SK-N-DZ (cell line): ENCODE results near the gene ATXN7L1.
"Not testable (repeated sequence)": the region's sequence is repeated elsewhere in the genome, so short reads cannot be mapped to it uniquely, and the experiment has no call there.

Experiments used
- DNase-seq: peaks from one replicate; pipeline ENCODE4 v3.0.0-alpha.2; 2015; ENCODE audit warnings: low spot score

ATXN7L1 gene

DNA sequence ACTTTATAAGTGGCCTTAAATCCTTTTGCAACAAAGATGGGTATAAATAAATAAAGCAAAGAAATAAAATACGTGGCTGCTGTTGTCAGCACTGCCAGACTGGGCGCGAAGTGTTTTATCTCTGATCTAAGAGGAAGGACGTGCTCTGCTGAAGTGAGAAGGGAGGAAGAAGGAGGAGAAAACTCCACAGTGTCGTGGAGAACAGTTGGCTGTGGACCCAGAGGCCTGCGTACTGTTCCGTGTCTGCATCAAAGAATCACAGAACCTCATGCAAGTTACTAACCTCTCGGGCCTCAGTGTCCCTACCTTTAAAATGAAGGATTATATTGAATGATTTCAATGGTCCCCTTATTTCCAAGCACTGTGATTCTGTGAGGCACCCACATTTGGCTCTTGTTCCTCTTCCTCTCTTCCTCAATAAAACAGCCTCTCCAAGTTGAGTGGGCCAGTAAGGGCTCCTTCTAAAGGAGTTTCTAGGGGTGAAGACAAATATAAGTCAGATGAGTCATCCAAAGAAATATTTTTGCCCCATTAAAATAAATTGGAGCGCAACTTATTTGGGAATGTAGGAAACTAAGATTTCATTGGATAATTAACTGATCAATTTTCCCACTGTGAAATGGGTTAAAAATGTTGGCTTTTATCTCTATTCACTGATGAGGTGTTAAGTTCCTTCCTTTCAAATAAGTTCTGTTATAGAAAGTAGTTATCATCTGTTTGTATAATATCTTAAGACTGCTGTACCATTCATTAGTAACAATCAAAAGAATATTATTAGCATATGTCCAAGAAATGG is 168.2 kb downstream of the ATXN7L1 start:
- no peak for DNase-seq

DNA sequence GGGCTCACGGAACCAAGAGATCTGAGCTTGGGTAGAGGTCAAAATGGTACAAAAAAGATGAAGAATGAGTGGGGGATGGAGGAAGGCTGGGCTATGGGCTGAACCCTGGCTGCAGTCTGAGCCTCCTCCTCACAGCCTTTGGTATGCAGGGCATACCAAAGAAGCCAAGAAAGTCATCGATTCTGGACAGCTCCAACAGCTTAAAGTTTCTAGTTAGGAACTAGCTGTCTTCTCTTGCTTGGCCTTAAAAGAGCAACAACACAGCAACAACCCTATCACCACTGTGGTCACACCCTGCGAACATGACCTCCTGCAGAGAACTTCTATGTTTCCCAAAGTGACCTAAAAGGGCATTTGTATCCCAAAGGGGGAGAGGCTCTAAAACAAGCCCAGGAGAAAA is 169.0 kb downstream of the ATXN7L1 start:
- no peak for DNase-seq

DNA sequence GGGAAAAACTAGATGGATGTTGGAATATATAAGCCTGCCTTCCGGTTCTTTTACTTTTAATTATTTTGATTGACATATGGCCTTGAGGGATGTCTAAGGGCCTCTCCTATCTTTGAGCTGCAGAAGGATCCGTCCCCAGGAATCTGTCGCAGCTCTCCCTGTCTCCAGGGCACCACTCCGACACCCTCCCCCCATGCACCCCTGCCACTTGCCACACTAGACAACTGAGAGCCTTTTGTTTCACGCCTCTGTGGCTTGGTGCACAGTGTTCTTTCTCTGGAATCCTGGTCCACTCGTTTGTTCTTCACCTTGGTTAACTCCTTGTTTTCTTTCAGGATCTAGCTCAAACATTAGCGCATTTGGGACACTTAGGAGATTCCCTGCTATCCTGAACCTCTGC is 171.0 kb downstream of the ATXN7L1 start:
- DNase-seq = no peak

DNA sequence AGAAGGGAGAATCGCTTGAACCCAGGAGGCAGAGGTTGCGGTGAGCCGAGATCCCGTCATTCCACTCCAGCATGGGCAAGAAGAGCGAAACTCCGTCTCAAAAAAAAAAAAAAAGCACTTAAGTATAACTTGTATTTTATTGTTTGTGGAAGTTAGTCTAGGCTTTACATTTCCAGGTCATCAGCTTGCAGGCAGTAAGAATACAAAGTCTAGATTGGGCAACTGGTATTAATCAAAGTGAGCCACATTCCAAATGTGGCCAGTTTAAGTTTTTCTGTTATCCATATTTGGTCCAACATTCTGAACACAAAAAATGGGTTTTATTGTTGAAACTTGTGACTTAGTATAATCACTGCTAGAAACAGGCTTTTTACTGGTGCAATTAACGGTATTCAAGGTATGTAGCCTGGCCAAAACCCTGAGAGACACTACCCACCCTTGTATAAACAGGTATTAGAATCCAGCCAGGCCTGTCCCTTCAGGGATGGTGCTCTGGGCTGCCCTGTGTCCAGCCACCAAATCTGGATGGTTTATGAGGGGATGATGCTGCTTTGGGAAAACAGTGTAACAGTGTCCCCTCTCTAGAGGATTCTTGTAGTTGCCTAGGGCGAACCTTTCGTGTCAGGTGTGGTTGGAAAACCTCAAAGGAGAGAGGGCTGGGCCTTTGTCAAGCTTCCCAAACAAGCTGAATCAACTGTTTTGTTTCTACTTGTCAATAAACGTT is 173.0 kb downstream of the ATXN7L1 start:
- DNase-seq = no peak

DNA sequence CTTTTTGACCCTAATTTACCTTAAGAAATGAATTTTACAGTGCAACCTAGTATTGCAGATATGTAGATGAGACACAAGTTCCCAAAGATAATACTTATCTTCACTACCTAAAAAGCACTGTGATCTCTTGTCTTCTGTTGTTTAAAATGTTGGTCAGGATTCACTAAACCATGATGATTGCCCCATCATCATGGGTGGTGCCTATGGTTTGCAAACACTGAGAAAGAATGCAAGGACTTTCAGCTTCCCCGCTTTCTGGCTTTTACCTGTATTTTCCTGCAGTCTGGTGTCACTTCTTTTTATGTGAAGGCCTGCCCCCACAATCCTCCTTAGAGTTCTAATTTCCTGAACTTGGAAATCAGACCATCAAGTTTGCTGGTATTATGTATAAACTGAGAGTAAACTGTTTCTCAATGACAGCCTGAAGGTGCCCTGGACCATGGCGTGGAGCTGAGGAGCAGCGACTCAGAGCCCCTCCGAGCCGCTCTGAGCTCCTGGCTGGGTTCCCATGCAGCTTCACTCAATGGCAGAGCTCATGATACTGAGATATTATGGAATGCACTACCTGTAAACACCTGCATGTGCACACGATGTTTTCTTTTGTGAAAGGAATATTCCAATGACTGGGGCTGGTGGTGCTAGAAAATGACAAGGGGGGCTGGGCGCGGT is 176.7 kb downstream of the ATXN7L1 start:
- no peak for DNase-seq

DNA sequence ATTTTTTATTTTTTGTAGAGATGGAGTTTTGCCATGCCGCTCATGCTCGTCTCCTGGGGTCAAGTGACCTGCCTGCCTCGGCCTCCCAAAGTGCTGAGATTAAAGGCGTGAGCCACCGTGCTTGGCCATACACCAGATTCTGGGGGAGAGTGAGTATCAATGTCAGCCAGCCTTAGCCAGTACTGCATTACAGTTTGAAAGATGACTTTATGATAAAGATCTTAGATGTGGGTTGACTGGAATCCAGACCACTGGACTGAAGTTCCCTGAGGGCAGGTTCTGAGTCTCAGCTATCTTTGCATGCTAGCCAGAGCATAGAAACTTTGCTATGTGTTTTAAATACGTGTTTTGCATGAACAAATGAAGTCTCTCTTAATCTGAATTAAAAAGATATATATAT is 177.9 kb downstream of the ATXN7L1 start:
- no peak for DNase-seq

DNA sequence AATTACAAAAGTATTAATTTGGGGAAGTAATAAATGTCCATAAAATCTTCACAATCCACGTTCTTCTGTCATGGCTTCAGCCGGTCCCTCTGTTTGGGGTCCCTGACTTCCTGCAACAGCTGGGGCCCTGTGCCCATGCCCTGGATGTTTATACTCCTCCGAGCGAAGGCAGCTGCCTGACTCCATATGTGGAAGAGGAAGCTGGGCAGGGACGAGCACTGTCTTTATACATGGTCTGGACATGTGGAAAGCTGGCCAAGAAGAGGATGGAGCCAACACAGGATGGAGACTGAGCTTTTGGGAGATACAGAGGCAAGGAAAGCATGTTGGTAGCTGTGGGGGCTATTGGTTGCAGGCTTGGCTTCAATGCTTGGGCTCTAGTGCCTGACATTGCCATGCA is 178.6 kb downstream of the ATXN7L1 start:
- DNase-seq = no peak

DNA sequence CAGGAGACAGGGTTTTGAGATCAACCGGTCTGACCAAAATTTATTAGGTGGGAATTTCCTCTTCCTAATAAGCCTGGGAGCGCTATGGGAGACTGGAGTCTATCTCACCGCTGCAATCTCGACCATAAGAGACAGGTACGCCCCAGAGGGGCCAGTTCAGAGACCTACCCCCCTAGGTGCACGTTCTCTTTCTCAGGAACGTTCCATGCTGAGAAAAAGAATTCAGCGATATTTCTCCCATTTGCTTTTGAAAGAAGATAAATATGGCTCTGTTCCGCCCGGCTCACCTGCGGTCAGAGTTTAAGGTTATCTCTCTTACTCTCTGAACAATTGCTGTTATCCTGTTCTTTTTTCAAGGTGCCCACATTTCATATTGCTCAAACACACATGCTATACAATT is 179.2 kb downstream of the ATXN7L1 start:
- DNase-seq = not testable (repeated sequence)

DNA sequence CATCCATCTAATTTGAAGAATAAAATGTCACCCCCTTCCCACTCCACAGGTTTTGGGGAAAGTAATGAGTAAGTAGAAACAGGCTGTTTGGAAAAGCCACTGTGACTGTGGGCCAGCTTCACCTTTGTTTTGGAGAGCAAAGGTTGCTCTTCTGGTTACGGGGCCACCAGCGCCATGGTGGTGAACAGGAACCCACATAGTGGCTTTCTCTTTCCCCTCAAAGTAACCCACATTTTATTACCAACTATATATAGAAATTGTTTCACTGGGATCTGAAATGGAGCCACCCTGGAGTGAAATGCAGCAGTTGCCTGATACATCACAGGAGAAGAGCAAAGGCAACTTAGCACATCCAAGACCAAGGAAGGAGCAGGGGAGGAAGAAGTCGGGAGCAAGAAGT is 182.8 kb downstream of the ATXN7L1 start:
- DNase-seq = no peak

DNA sequence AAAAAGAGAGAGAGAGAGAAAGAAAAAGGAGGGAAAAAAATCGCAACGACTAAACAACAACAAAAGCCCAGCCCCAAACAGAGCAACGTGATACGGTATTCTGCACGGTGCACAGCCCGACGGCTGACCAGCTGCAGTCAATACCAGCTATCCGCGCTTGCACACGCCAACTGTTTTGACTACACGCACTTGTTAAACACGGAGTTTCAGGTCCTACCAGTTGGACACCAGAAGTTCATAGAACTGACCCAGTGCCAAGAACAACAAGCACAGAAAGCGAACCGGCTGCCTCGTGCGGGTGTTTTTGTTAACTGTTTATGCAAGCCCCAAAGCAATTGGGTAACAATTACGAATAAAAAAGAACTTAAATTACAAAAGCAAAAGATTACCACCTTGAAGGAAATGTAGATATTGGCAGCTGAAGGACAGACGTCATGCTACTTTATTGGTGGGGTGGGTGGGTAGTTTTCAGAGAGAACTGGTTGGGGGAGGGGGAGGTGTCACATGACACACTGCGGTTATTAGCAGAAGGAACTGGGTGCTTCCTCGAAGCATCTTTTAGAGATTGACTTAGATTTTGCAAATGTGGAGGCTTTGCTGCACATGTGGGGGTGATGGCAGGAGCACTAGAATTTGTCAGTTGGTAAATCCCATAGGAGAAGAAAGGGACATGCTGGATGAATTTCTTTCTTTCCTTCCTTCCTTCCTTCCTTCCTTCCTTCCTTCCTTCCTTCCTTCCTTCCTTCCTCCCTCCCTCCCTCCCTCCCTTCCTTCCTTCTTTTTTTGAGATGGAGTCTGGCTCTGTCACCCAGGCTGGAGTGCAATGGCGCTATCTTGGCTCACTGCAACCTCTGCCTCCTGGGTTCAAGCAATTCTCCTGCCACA is 184.5 kb downstream of the ATXN7L1 start:
- DNase-seq = no peak

DNA sequence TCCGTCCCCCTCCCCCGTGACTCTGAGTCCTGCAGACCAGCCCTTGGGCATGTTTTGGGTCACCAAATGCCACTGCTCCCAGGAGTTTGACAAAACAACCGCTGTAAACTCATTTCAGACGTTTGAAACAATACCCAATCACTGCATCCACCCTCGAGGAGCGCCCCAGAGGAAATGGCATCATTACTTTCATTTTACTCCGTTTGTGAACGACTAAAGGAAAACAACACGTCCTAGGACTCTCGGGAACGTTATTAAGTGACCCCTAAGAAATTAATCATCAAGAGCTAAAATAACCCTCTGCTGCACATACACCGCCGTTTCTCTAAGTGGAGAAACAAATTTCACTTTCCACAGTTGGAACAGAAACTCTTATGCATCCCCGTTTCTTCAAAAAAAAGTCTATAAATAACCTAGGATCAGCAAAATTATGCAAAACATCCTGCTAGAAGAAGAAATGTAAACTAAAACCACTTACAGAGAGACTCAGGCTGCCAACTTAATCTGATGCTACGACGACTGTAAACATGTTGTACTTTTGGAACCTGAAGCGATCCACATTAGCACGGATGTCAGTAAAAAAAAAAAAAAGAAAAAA is 185.2 kb downstream of the ATXN7L1 start:
- no peak for DNase-seq

DNA sequence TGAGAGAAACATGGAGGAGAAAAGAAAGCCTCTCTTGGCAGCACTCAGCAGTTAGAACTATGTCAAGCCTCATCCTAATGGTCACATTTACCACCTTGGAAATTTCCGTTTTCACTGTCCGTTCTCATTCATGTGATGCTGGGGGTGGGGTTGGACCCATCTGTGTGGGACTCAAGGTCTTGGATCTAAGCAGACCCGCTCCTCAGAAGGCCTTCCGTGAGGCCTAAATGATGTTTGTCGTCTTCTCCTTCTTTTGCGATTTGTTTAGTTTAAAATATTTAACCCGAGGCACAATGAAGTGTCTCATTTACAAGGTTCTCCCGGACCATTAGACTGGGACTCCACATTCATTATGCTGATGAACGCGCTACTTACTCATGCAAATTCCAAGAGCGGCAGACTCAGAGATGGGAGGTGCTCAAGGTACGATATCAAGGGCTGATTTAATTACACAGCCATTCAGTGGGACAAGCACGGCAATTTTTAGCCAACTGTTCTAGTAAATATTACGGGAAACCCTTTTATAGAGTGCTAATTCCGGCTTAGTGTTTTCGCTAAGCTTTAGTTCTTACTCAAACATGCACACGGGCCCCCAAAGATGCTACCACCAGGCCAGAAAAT is 186.0 kb downstream of the ATXN7L1 start:
- no peak for DNase-seq

DNA sequence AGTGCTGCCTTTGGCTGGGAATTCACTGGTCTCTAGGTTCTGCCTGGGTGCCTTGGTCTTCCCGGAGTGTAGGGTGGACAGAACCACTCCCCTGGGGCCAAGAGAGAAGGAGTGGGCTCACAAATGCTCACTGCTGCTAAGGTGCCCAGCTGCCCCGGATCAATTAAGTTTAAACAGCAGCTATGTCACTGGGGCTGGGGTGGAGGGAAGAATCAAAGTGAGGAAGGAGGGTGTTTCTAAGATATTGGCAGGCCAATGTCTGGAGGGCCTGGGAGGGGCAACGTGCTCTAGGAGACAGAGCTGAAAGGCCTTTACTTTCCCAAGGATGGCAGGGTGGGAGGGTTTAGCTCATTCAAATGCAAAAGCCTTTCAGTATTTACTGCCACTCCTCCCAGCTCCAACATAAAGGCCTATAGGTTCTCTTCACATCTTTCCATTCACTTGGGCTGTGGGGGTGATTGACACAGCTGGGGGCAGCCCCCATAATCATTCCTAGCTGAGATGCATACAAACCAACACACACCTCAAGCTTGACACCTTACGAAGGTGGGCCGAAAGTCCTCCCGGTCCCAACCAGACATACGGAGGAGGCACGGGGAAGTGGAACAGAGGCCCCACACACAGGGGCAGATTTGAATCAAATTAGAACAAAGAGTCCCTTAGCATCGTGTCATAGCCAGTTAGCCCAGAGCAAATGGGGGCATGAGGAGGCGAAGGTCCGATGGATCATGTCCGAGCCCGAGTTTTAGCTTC is 187.2 kb downstream of the ATXN7L1 start:
- no peak for DNase-seq

DNA sequence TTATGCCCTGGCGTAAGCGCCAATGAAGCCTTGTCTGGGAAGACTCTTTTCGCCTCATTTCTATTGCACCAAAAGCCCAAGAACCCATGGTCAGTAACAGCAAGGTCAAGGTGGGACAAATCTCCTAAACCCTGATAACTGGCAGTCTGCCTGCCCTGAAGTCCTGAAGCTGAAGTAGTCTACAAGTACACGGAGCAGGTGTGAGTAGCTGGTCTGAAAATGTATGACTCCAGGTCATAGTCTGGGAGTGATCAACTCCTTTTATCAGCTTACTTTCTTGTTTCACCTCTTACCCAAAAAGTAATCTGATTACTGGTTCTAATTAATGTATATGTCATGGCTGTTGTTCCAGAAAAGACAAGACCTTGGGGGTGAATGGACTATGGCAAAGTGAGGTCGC is 187.8 kb downstream of the ATXN7L1 start:
- DNase-seq = peak; percentile 82

DNA sequence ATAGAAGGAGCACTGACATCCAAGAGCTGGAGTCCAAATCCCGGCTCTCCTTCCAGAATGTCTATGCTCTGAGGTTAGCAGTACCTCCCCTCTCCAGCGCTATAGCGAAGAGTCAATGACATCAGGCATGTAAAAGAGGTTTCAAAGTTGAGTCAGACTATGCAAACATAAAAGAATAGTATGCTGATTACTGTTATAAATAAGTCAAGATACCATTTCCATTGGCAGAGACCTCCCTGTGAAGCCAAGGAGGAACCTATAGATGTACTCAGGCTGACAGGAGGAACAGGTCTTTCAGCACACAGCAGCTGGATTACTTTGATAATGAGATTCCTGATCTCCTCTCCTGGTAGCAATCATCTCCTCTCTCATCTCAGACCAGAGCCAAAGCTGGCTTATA is 191.2 kb downstream of the ATXN7L1 start:
- no peak for DNase-seq

DNA sequence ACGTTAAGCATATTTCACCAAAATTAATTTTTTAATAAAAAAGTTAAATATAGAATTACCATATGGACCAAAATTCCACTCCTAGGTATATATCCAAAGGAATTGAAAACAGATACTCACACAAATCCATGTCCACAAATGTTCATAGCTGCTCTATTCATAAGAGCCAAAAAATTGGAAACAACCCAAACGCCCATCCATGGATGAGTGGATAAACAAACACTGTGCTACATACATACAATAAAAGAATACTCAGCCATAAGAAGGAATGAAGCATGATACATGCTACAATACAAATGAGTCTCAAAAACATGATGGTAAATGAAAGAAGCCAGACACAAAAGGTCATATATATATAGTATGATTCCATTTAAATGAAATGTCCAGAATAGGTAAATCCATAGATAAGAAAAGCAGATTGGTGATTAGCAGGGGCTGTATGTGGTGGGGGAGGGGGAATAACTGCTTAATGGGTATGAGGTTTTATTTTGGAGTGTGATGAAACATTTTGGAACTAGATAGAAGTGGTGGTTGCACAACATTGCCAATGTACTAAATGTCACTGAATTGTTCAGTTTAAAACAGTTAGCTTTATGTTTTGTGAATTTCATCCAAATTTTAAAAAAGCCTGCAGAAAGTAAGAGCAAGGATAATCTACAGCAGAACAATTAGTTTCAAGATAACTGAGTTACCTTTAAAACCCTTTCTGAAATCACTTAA is 193.9 kb downstream of the ATXN7L1 start:
- DNase-seq = peak; percentile 63

DNA sequence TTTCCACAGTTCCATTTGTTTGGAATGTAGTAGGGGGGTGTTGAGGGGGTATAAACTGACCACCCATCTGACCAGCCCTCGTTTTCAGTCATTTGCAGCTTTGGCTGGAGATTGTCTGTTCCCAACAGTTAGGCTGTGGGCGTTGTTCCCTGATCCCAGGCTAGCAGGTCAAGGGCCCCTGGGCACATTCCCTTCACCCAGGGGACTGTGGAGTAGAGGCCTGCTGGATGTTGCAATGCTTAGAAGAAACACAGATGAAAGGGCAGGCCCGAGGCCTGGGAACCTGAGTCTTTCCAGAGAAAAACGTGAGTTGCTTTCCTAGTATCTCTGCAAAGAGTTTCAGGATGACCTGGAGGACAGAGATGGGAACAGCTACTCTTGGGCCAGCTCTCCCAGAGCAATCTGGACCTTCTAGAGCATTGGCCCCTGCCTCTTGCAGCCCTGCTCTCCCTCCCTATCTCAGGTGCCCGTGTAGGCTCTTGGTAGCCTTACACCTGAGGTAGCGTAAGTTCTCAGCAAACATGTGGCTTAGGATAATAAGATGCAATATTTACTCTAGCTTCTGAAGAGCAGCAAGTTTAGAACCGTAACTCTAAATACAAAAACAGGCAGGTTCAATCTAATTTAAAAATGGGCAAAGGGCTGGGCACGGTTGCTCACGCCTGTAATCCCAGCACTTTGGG is 195.8 kb downstream of the ATXN7L1 start:
- no peak for DNase-seq

DNA sequence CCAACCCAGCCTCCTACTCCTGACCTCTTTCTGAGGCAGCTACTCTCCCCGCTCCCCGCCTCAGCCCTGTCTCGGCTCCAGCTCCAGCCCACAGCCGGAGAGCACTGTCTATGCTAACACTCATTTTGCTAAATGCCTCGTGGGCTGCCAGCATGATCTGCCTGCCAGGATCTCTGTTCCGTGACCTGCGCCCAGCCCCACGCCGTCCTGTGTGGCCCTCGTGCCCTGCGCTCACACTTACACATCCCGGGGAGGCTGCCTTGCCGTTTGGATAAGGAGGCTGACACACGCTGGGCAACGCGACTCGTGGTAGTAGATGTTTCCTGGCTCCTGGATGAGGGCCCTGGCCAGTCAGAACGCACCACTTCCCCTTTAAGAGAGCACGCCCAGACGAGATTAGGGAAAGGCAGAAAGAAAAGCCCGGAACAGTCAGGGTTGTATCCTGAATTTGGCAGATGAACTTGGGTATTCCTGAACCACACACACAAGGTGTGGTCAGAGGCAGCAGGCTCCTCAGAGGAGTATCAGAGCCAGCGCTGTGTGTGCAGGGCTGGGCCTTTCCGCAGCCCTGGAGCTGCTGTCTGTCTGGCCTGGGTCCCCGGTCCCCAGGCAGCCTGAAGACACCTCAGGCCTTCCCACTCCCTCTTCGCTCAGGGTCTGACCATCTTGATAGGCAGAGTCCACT is 197.4 kb downstream of the ATXN7L1 start:
- no peak for DNase-seq
